ENCODE data around the gene RNF123.

RNF123 gene

GRCh38 chr3:49703443-49703927 lies 14.1 kb downstream of the RNF123 start:
- DNase-seq (ENCODE audit: low spot score): peak; percentile 89

- no peak for DNase-seq (ENCODE audit: low spot score)
Observed at GRCh38 chr3:49703956-49704355, 14.6 kb downstream of the RNF123 start.

- no peak for DNase-seq (ENCODE audit: low spot score)
Observed at GRCh38 chr3:49704629-49705028, 15.3 kb downstream of the RNF123 start.

GRCh38 chr3:49705390-49705960 lies 16.1 kb downstream of the RNF123 start:
- DNase-seq (ENCODE audit: low spot score): no peak

GRCh38 chr3:49706456-49707112 lies 17.2 kb downstream of the RNF123 start:
- DNase-seq (ENCODE audit: low spot score): no peak

GRCh38 chr3:49707113-49707480 lies 17.7 kb downstream of the RNF123 start:
- DNase-seq (ENCODE audit: low spot score): peak; percentile 26

- no peak for DNase-seq (ENCODE audit: low spot score)
Observed at GRCh38 chr3:49709852-49710251, 20.5 kb downstream of the RNF123 start.

- no peak for DNase-seq (ENCODE audit: low spot score)
Observed at GRCh38 chr3:49711489-49711888, 22.1 kb downstream of the RNF123 start.

GRCh38 chr3:49712166-49712565 lies 22.8 kb downstream of the RNF123 start:
- no peak for DNase-seq (ENCODE audit: low spot score)

- no peak for DNase-seq (ENCODE audit: low spot score)
Observed at GRCh38 chr3:49712631-49713317, 23.4 kb downstream of the RNF123 start.

- DNase-seq (ENCODE audit: low spot score): no peak
Observed at GRCh38 chr3:49713336-49714105, 24.2 kb downstream of the RNF123 start.

GRCh38 chr3:49714728-49715550 lies 25.6 kb downstream of the RNF123 start:
- DNase-seq (ENCODE audit: low spot score): no peak

GRCh38 chr3:49715611-49716121 lies 26.3 kb downstream of the RNF123 start:
- DNase-seq (ENCODE audit: low spot score): no peak

GRCh38 chr3:49716169-49716568 lies 26.8 kb downstream of the RNF123 start:
- no peak for DNase-seq (ENCODE audit: low spot score)

- DNase-seq (ENCODE audit: low spot score): no peak
Observed at GRCh38 chr3:49716691-49717210, 27.4 kb downstream of the RNF123 start.

- no peak for DNase-seq (ENCODE audit: low spot score)
Observed at GRCh38 chr3:49717211-49717958, 28.0 kb downstream of the RNF123 start.

- no peak for DNase-seq (ENCODE audit: low spot score)
Observed at GRCh38 chr3:49717959-49718857, 28.9 kb downstream of the RNF123 start.

- DNase-seq (ENCODE audit: low spot score): no peak
Observed at GRCh38 chr3:49718858-49719213, 29.5 kb downstream of the RNF123 start.

GRCh38 chr3:49719214-49719884 lies 30.0 kb downstream of the RNF123 start, which contains the start of gene AMIGO3:
Gene AMIGO3, minus strand, starts transcription at chr3:49719684. Its CDS starts 219 bp downstream, at chr3:49719465.
- DNase-seq (ENCODE audit: low spot score): peak; percentile 98

Measured in AG08395 (cell line).